Activated CD4-positive, CD25-positive, alpha-beta regulatory T cell (primary cell): ENCODE measurements around the gene DECR2.
A peak's percentile ranks its signal among the peaks of the same experiment; 100 is the strongest.
"Not testable (repeated sequence)": the region's sequence is repeated elsewhere in the genome, so short reads cannot be mapped to it uniquely, and the experiment has no call there.

Experiments used
- DNase-seq, 4 experiments: peaks; one replicate each; lab custom pipeline; 2025; lab: John Stamatoyannopoulos, UW

DECR2 gene

GRCh38 chr16:400061-400591, 1.6 kb upstream of the DECR2 start:
- no peak for DNase-seq

- DNase-seq: no peak
Measured at GRCh38 chr16:404971-405486, 3.3 kb downstream of the DECR2 start.

GRCh38 chr16:405548-406506, 4.1 kb downstream of the DECR2 start:
- no peak for DNase-seq

- DNase-seq: no peak
Measured at GRCh38 chr16:407253-407652, 5.6 kb downstream of the DECR2 start.

- DNase-seq: no peak
Measured at GRCh38 chr16:410516-411178, 9.0 kb downstream of the DECR2 start.

- no peak for DNase-seq
Measured at GRCh38 chr16:411576-412265, 10.0 kb downstream of the DECR2 start.

- DNase-seq: no peak
Measured at GRCh38 chr16:414395-415169, 12.9 kb downstream of the DECR2 start.

- not testable (repeated sequence) for DNase-seq
Measured at GRCh38 chr16:415170-415498, 13.4 kb downstream of the DECR2 start.

- not testable (repeated sequence) for DNase-seq
Measured at GRCh38 chr16:422179-422578, 20.5 kb downstream of the DECR2 start.

GRCh38 chr16:424033-424622, 22.4 kb downstream of the DECR2 start:
- DNase-seq: no peak

- no peak for DNase-seq
Measured at GRCh38 chr16:424623-425081, 23.0 kb downstream of the DECR2 start.

- DNase-seq: peak; percentile 48 to 74 (median 68)
Measured at GRCh38 chr16:425082-425718, 23.5 kb downstream of the DECR2 start, which contains the start of gene RAB11FIP3. RAB11FIP3 (plus strand) TSS chr16:425649; CDS start chr16:426007, 358 bp downstream.

- DNase-seq: no peak
Measured at GRCh38 chr16:425740-426114, 24.0 kb downstream of the DECR2 start.

GRCh38 chr16:426115-426905, 24.6 kb downstream of the DECR2 start:
- no peak for DNase-seq

GRCh38 chr16:426906-427249, 25.2 kb downstream of the DECR2 start:
- DNase-seq: no peak

GRCh38 chr16:427250-427649, 25.6 kb downstream of the DECR2 start:
- no peak for DNase-seq

- DNase-seq: no peak
Measured at GRCh38 chr16:430904-431303, 29.2 kb downstream of the DECR2 start.

GRCh38 chr16:440627-441026, 38.9 kb downstream of the DECR2 start:
- DNase-seq: no peak

GRCh38 chr16:441447-441846, 39.8 kb downstream of the DECR2 start:
- no peak for DNase-seq

- DNase-seq: no peak
Measured at GRCh38 chr16:442976-443375, 41.3 kb downstream of the DECR2 start.
